ENCODE results near the gene IGSF3. TPM values are rescaled to one million over a fixed set of nuclear protein-coding genes. Genes with fewer than 3 reads are reported as not detected.

Gene IGSF3
- total and polyA plus RNA-seq, 7 donors: 1.8 to 10.2 (median 5.3) TPM

GRCh38 chr1:116679828-116680628 is 12.5 kb upstream of the IGSF3 start:
- Histone ChIP-seq H3K4me1 (no peaks in the 10 kb centered on the region), H3K4me3 (no peak overlapping the region), H3K36me3 (no peaks in the 10 kb centered on the region), H3K27me3 (no peaks in the 10 kb centered on the region), H3K9me3 (no peaks in the 10 kb centered on the region), H3K27ac (no peak overlapping the region)
- 91 to 93% methylated on average over 4 of the region's 4 CpGs for WGBS, 2 donors
- intact Hi-C loops (cut with DNase I): no loop called here
- DNase-seq: no peak
- TF ChIP-seq POLR2A (IDR thresholded peaks at IDR 0.05) (no peak), CTCF (IDR thresholded peaks at IDR 0.05) (no peak), POLR2AphosphoS5 (IDR thresholded peaks at IDR 0.05) (no peak), EP300 (IDR thresholded peaks at IDR 0.05) (no peak)

- no peaks in the 10 kb centered on the region for H3K9me3 ChIP-seq
- no peaks in the 10 kb centered on the region for H3K4me1 ChIP-seq
- H3K27ac ChIP-seq: no peak overlapping the region
- DNase-seq: no peak
- TF ChIP-seq CTCF (IDR thresholded peaks at IDR 0.05) (no peak), POLR2AphosphoS5 (IDR thresholded peaks at IDR 0.05) (no peak), POLR2A (IDR thresholded peaks at IDR 0.05) (no peak), EP300 (IDR thresholded peaks at IDR 0.05) (no peak)
- WGBS, 2 donors: 71 to 84% methylated on average over 7 of the region's 7 CpGs
- intact Hi-C loops (cut with DNase I): no loop called here
- H3K36me3 ChIP-seq: no peaks in the 10 kb centered on the region
- H3K27me3 ChIP-seq: no peaks in the 10 kb centered on the region
- H3K4me3 ChIP-seq: no peak overlapping the region
These were observed 11.7 kb upstream of the IGSF3 start for GRCh38 chr1:116679091-116679827.

GRCh38 chr1:116678732-116679090 is 11.2 kb upstream of the IGSF3 start:
- no peak overlapping the region for H3K27ac ChIP-seq
- no peak for DNase-seq
- 74 to 84% methylated on average over 2 of the region's 2 CpGs for WGBS, 2 donors
- no peaks in the 10 kb centered on the region for H3K4me1 ChIP-seq
- no peak for TF ChIP-seq EP300 (IDR thresholded peaks at IDR 0.05)
- no peaks in the 10 kb centered on the region for H3K27me3 ChIP-seq
- H3K36me3 ChIP-seq: no peaks in the 10 kb centered on the region
- H3K4me3 ChIP-seq: no peak overlapping the region
- intact Hi-C loops (cut with DNase I): no loop called here
- H3K9me3 ChIP-seq: no peaks in the 10 kb centered on the region

- TF ChIP-seq POLR2A (IDR thresholded peaks at IDR 0.05): no peak
- no peak for TF ChIP-seq EP300 (IDR thresholded peaks at IDR 0.05)
- no peak for TF ChIP-seq CTCF (IDR thresholded peaks at IDR 0.05)
- no peak for TF ChIP-seq POLR2AphosphoS5 (IDR thresholded peaks at IDR 0.05)
- H3K9me3 ChIP-seq: no peaks in the 10 kb centered on the region
- no peaks in the 10 kb centered on the region for H3K36me3 ChIP-seq
- no peaks in the 10 kb centered on the region for H3K4me1 ChIP-seq
- WGBS, 2 donors: 68 to 78% methylated on average over 2 of the region's 2 CpGs
- H3K27ac ChIP-seq: no peak overlapping the region
- no peak for DNase-seq
- H3K4me3 ChIP-seq: no peak overlapping the region
- H3K27me3 ChIP-seq: no peaks in the 10 kb centered on the region
- intact Hi-C loops (cut with DNase I): no loop called here
These were observed 10.0 kb upstream of the IGSF3 start for GRCh38 chr1:116677474-116678062.

- DNase-seq: no peak
- Histone ChIP-seq H3K27me3 (no peaks in the 10 kb centered on the region), H3K36me3 (no peaks in the 10 kb centered on the region), H3K9me3 (no peaks in the 10 kb centered on the region), H3K27ac (no peak overlapping the region), H3K4me3 (no peak overlapping the region), H3K4me1 (peaks cover 0 to 3% (median 0%) of the 10 kb centered on the region in 4 donors)
- intact Hi-C loops (cut with DNase I): no loop called here
- 89 to 94% methylated on average over 2 of the region's 2 CpGs for WGBS, 2 donors
- no peak for TF ChIP-seq EP300 (IDR thresholded peaks at IDR 0.05)
- TF ChIP-seq POLR2A (IDR thresholded peaks at IDR 0.05): no peak
- TF ChIP-seq POLR2AphosphoS5 (IDR thresholded peaks at IDR 0.05): no peak
- TF ChIP-seq CTCF (IDR thresholded peaks at IDR 0.05): no peak
These were observed 8.8 kb upstream of the IGSF3 start for GRCh38 chr1:116676291-116676690.

Measured in sigmoid colon (tissue), 7 donors.